ENCODE results near the gene ACP7. TPM values are rescaled to one million over a fixed set of nuclear protein-coding genes. Genes with fewer than 3 reads are reported as not detected.

Gene ACP7
- total RNA-seq, 1 experiment from 2014 or later: 0.15 TPM

DNA sequence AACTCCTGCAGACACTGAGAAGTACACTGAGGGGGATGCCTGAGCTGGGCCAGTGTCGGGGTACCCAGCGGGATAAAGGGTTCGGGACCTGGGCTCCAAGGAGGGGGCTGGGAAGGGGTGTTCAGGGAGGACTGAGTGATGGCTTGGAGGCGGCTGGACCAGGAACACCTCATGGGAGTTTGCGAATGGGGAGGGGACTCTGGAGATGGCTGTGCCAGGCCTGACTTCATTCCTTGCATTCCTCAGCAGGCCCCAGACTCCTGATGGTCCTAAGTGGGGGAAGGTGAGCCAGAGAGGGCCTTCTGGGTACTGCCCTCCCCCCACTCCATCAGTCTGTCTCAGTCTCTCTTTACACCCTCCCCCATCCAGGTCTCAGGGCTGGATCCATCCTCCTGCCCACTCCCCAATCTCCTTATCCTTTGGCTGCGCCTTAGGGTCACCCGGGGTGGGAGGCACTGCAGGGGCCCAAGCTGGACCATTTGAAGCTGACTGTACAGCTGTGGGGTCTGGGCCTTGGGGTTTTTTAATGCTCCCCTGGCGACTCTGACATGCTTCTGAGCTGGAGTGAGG is 55.2 kb downstream of the ACP7 start:
- H3K4me3 Mint-ChIP-seq: peak overlapping the region; percentile 10 to 65; a peak in 4 of 5 replicates
- Histone ChIP-seq H4K5ac (ENCODE audit: insufficient read length, low read depth, low read length) (no peak overlapping the region), H4K91ac (ENCODE audit: insufficient read length, low read depth, low read length) (peak overlapping the region; percentile 31), H3K4me2 (ENCODE audit: insufficient read depth, insufficient read length, low read length) (no peak overlapping the region), H2AK5ac (ENCODE audit: insufficient read length, low read length) (no peak overlapping the region), H3K23me2 (ENCODE audit: insufficient read length, low read depth, low read length, poor library complexity, severe bottlenecking) (no peaks in the 10 kb centered on the region), H2BK15ac (ENCODE audit: low read depth, low read length) (no peak overlapping the region), H2BK120ac (ENCODE audit: low read depth, low read length, poor library complexity, severe bottlenecking) (no peak overlapping the region), H3K56ac (ENCODE audit: insufficient read length, low read depth, low read length) (no peak overlapping the region), H3K23ac (ENCODE audit: insufficient read length, low read depth, low read length) (no peak overlapping the region), H3K9me3 (ENCODE audit: control insufficient read depth, low read depth, low read length) (no peaks in the 10 kb centered on the region), H3K14ac (ENCODE audit: insufficient read depth, low read length) (no peak overlapping the region), H4K8ac (replicated peaks; ENCODE audit: insufficient read length, low read depth, low read length) (no peak overlapping the region), H3K9ac (ENCODE audit: extremely low read depth, insufficient read length, low read length) (no peak overlapping the region), H3K27ac (ENCODE audit: insufficient read length, low read depth, low read length) (no peak overlapping the region), H3T11ph (ENCODE audit: low read length) (no peak overlapping the region), H3K79me2 (ENCODE audit: insufficient read depth, low read length) (peaks cover 12% of the 10 kb centered on the region; the same call in 1 of the 2 replicates), H2BK20ac (ENCODE audit: low read depth, low read length, poor library complexity, severe bottlenecking) (no peak overlapping the region), H3K79me1 (ENCODE audit: insufficient read depth, low read depth, low read length, poor library complexity, severe bottlenecking) (no peaks in the 10 kb centered on the region), H3K18ac (ENCODE audit: insufficient read length, low read depth, low read length) (no peak overlapping the region), H3K27me3 (ENCODE audit: insufficient read depth, low read length) (no peaks in the 10 kb centered on the region), H4K20me1 (ENCODE audit: control insufficient read depth, insufficient read depth, insufficient read length) (peaks cover 3% of the 10 kb centered on the region), H2AFZ (ENCODE audit: low read length) (no peak overlapping the region), H3K4me1 (ENCODE audit: insufficient read depth, low read length) (peaks cover 28% of the 10 kb centered on the region; the same call in 1 of the 2 replicates), H2BK5ac (ENCODE audit: insufficient read length, low read length) (no peak overlapping the region), H2BK12ac (ENCODE audit: insufficient read length, low read depth, low read length) (no peak overlapping the region), H3K4ac (ENCODE audit: low read depth, low read length) (no peak overlapping the region)
- no peaks in the 10 kb centered on the region for H3K9me3 Mint-ChIP-seq
- peaks cover 76 to 88% of the 10 kb centered on the region in 2 experiments for H3K4me1 Mint-ChIP-seq
- H3K27me3 Mint-ChIP-seq (ENCODE audit: low read depth): no peaks in the 10 kb centered on the region
- peak overlapping the region; percentile 79 to 91 (median 90); a peak in 6 of 7 replicates for H3K27ac Mint-ChIP-seq
- 0 out of 7 replicates have a peak, but pooled peaks cover 0 to 4% (median 0%) of the 10 kb centered on the region in 3 experiments for H3K36me3 Mint-ChIP-seq (ENCODE audit: insufficient read depth in 1 of 3, low read depth in 3 of 3)
- WGBS (ENCODE audit: extremely low coverage, insufficient read length, low lambda C conversion rate): no CpG with 5 or more reads among the region's 8 CpGs
- DNase-seq: peak; percentile 64
- TF ChIP-seq, protein P1, sequence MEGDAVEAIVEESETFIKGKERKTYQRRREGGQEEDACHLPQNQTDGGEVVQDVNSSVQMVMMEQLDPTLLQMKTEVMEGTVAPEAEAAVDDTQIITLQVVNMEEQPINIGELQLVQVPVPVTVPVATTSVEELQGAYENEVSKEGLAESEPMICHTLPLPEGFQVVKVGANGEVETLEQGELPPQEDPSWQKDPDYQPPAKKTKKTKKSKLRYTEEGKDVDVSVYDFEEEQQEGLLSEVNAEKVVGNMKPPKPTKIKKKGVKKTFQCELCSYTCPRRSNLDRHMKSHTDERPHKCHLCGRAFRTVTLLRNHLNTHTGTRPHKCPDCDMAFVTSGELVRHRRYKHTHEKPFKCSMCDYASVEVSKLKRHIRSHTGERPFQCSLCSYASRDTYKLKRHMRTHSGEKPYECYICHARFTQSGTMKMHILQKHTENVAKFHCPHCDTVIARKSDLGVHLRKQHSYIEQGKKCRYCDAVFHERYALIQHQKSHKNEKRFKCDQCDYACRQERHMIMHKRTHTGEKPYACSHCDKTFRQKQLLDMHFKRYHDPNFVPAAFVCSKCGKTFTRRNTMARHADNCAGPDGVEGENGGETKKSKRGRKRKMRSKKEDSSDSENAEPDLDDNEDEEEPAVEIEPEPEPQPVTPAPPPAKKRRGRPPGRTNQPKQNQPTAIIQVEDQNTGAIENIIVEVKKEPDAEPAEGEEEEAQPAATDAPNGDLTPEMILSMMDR (conservative IDR thresholded peaks at IDR 0.05): no peak

Data from H9 (cell line).